NCI-H510A (cell line): ENCODE measurements around the gene NTNG2.

ENCODE experiments used
- DNase-seq: peaks from one replicate; lab custom pipeline; 2025; lab: John Stamatoyannopoulos, UW

NTNG2 gene

GRCh38 chr9:132236662-132237311 lies 74.9 kb downstream of the NTNG2 start:
- DNase-seq, result no peak

- no peak for DNase-seq
Measured at GRCh38 chr9:132237481-132237880, 75.6 kb downstream of the NTNG2 start.

GRCh38 chr9:132238026-132238972 lies 76.4 kb downstream of the NTNG2 start:
- no peak for DNase-seq

GRCh38 chr9:132238992-132239391 lies 77.1 kb downstream of the NTNG2 start:
- no peak for DNase-seq

GRCh38 chr9:132239518-132239917 lies 77.7 kb downstream of the NTNG2 start:
- DNase-seq, result no peak

GRCh38 chr9:132239999-132240840 lies 78.4 kb downstream of the NTNG2 start:
- DNase-seq, result no peak

- DNase-seq, result peak; percentile 57
Measured at GRCh38 chr9:132240841-132241482, 79.1 kb downstream of the NTNG2 start.

GRCh38 chr9:132241483-132241839 lies 79.6 kb downstream of the NTNG2 start:
- no peak for DNase-seq

- no peak for DNase-seq
Measured at GRCh38 chr9:132241840-132242620, 80.2 kb downstream of the NTNG2 start.

- no peak for DNase-seq
Measured at GRCh38 chr9:132242621-132243155, 80.8 kb downstream of the NTNG2 start.

GRCh38 chr9:132243156-132244074 lies 81.6 kb downstream of the NTNG2 start:
- peak; percentile 52 for DNase-seq

GRCh38 chr9:132244582-132245455 lies 83.0 kb downstream of the NTNG2 start:
- DNase-seq, result no peak

GRCh38 chr9:132245465-132245864 lies 83.6 kb downstream of the NTNG2 start:
- DNase-seq, result no peak

GRCh38 chr9:132247942-132248341 lies 86.1 kb downstream of the NTNG2 start:
- DNase-seq, result no peak

GRCh38 chr9:132249123-132249522 lies 87.3 kb downstream of the NTNG2 start:
- peak; percentile 32 for DNase-seq

- no peak for DNase-seq
Measured at GRCh38 chr9:132249690-132250089, 87.8 kb downstream of the NTNG2 start.

GRCh38 chr9:132250324-132251262 lies 88.7 kb downstream of the NTNG2 start:
- DNase-seq, result no peak

- DNase-seq, result no peak
Measured at GRCh38 chr9:132260846-132261245, 99.0 kb downstream of the NTNG2 start.
